Tibial artery (tissue), 4 donors: ENCODE results near the gene STARD10.
"Not testable (repeated sequence)": the region's sequence is repeated elsewhere in the genome, so short reads cannot be mapped to it uniquely, and the experiment has no call there.

Source experiments
- DNase-seq, 2 donors: peaks; one replicate each; pipeline ENCODE4 v3.0.0-alpha.2; 2019
- H3K27ac ChIP-seq, 2 donors: fragments of 200-600 bp; sonication (generic) in 1 of 2; 1 replicate in 1 of 2; 2 replicates in 1 of 2; pipeline ENCODE4 v1.5.1; 2018 to 2019; ENCODE audit warnings: mild to moderate bottlenecking in 1 of 2
- H3K27me3 ChIP-seq, 2 donors: fragments of 200-600 bp; sonication (generic) in 1 of 2; one replicate each; pipeline versions ENCODE4 v1.5.1 to v1.6.0; 2016 to 2019
- H3K36me3 ChIP-seq, 3 donors: fragments of 200-600 bp; sonication (generic) in 2 of 3; one replicate each; pipeline ENCODE4 v1.5.1; 2016 to 2019; ENCODE audit warnings: mild to moderate bottlenecking in 2 of 3
- H3K4me1 ChIP-seq, 4 donors: fragments of 200-600 bp; sonication (generic) in 2 of 4; 1 replicate in 3 of 4; 2 replicates in 1 of 4; pipeline ENCODE4 v1.5.1; 2016 to 2019
- H3K4me3 ChIP-seq, 2 donors: fragments of 200-600 bp; sonication (generic) in 1 of 2; 1 replicate in 1 of 2; 2 replicates in 1 of 2; pipeline ENCODE4 v1.5.1; 2018 to 2019; ENCODE audit warnings: mild to moderate bottlenecking in 2 of 2
- H3K9me3 ChIP-seq, 3 donors: fragments of 200-600 bp; sonication (generic) in 1 of 3; one replicate each; pipeline ENCODE4 v1.5.1; 2016 to 2019
- CTCF ChIP-seq, 2 experiments: fragments of 200-600 bp in 1 of 2; fragments of 450-650 bp in 1 of 2; IDR thresholded peaks; one replicate each; pipeline ENCODE4 v1.5.1; 2017 to 2019; ENCODE audit warnings: antibody characterized with exemption in 2 of 2, mild to moderate bottlenecking in 1 of 2, moderate library complexity in 1 of 2
- intact Hi-C: fragments of 100-400 bp; cut with DNase I; formaldehyde crosslinking; loops from one replicate; pipeline ENCODE4 v1.15.0; 2023; ENCODE audit warnings: low total_unique reads

Gene STARD10

GRCh38 chr11:72808331-72808798 lies 14.5 kb upstream of the STARD10 start:
- no peak for DNase-seq
- H3K9me3 ChIP-seq = no peaks in the 10 kb centered on the region
- H3K36me3 ChIP-seq = peaks cover 0 to 7% (median 4%) of the 10 kb centered on the region in 3 donors
- H3K27ac ChIP-seq = no peak overlapping the region
- H3K4me3 ChIP-seq = no peak overlapping the region
- no peaks in the 10 kb centered on the region for H3K27me3 ChIP-seq
- peaks cover 0 to 24% (median 14%) of the 10 kb centered on the region in 4 donors for H3K4me1 ChIP-seq
- no peak for TF ChIP-seq CTCF (IDR thresholded peaks at IDR 0.05)
- intact Hi-C loops = no loop called here

GRCh38 chr11:72807792-72808191 lies 13.9 kb upstream of the STARD10 start:
- H3K36me3 ChIP-seq = peaks cover 0 to 7% (median 4%) of the 10 kb centered on the region in 3 donors
- H3K27ac ChIP-seq = no peak overlapping the region

GRCh38 chr11:72807021-72807693 lies 13.3 kb upstream of the STARD10 start:
- no peak for DNase-seq
- no peak for TF ChIP-seq CTCF (IDR thresholded peaks at IDR 0.05)
- Histone ChIP-seq H3K36me3 (peaks cover 0 to 7% (median 4%) of the 10 kb centered on the region in 3 donors), H3K4me1 (peaks cover 0 to 13% (median 3%) of the 10 kb centered on the region in 4 donors), H3K4me3 (no peak overlapping the region), H3K27ac (no peak overlapping the region), H3K27me3 (no peaks in the 10 kb centered on the region), H3K9me3 (no peaks in the 10 kb centered on the region)
- intact Hi-C loops = no loop called here

More at GRCh38 chr11:72807792-72808191, 13.9 kb upstream of the STARD10 start:
- intact Hi-C loops = no loop called here
- H3K9me3 ChIP-seq = no peaks in the 10 kb centered on the region
- peaks cover 0 to 19% (median 9%) of the 10 kb centered on the region in 4 donors for H3K4me1 ChIP-seq
- no peak for DNase-seq
- TF ChIP-seq CTCF (IDR thresholded peaks at IDR 0.05) = no peak
- H3K27me3 ChIP-seq = no peaks in the 10 kb centered on the region
- H3K4me3 ChIP-seq = no peak overlapping the region

GRCh38 chr11:72806378-72806777 lies 12.5 kb upstream of the STARD10 start:
- H3K4me3 ChIP-seq, H3K27ac ChIP-seq, intact Hi-C loops, H3K9me3 ChIP-seq, DNase-seq, H3K27me3 ChIP-seq, H3K4me1 ChIP-seq, H3K36me3 ChIP-seq: not testable (repeated sequence)

GRCh38 chr11:72805216-72805615 lies 11.4 kb upstream of the STARD10 start:
- Histone ChIP-seq H3K36me3 (peaks cover 0 to 7% (median 4%) of the 10 kb centered on the region in 3 donors), H3K27me3 (no peaks in the 10 kb centered on the region), H3K4me3 (no peak overlapping the region), H3K4me1 (no peaks in the 10 kb centered on the region), H3K27ac (no peak overlapping the region), H3K9me3 (no peaks in the 10 kb centered on the region)
- intact Hi-C loops = no loop called here
- TF ChIP-seq CTCF (IDR thresholded peaks at IDR 0.05) = no peak
- DNase-seq = no peak

GRCh38 chr11:72802822-72803221 lies 9.0 kb upstream of the STARD10 start:
- Histone ChIP-seq H3K4me1 (no peaks in the 10 kb centered on the region), H3K27ac (no peak overlapping the region), H3K27me3 (no peaks in the 10 kb centered on the region), H3K4me3 (no peak overlapping the region), H3K36me3 (no peaks in the 10 kb centered on the region), H3K9me3 (no peaks in the 10 kb centered on the region)
- intact Hi-C loops = no loop called here
- TF ChIP-seq CTCF (IDR thresholded peaks at IDR 0.05) = no peak
- no peak for DNase-seq
